GM23338 (cell line): ENCODE data around the gene SAP130. TPM values are rescaled to one million over a fixed set of nuclear protein-coding genes. Genes with fewer than 3 reads are reported as not detected.

Experiments
- ATAC-seq: fragments of 200-7000 bp; cut with Tn5 transposase; 3 replicates; pipeline ENCODE4 v1.9.1; 2020
- DNase-seq: peaks from one replicate; pipeline ENCODE4 v3.0.0-alpha.2; 2015; ENCODE audit warnings: low spot score
- H2AFZ ChIP-seq: fragments of 200-600 bp; sonication (generic); 2 replicates; pipeline ENCODE4 v1.8.0; 2016; ENCODE audit warnings: antibody characterized with exemption, mild to moderate bottlenecking, moderate library complexity
- H3F3A ChIP-seq: fragments of 200-600 bp; sonication (generic); replicated peaks from 2 replicates; pipeline ENCODE4 v1.8.0; 2017; ENCODE audit warnings: antibody characterized with exemption, mixed run types, low read depth
- H3K27ac ChIP-seq: fragments of 200-600 bp; sonication (generic); 2 replicates; pipeline ENCODE4 v1.6.1; 2016; ENCODE audit warnings: low read depth
- H3K27me3 ChIP-seq: fragments of 200-600 bp; sonication (generic); 2 replicates; pipeline ENCODE4 v1.8.0; 2016; ENCODE audit warnings: mild to moderate bottlenecking, mixed run types, moderate library complexity; ENCODE audit not compliant: insufficient read depth
- H3K36me3 ChIP-seq: fragments of 200-600 bp; sonication (generic); 2 replicates; pipeline ENCODE4 v1.8.0; 2016; ENCODE audit warnings: mild to moderate bottlenecking; ENCODE audit not compliant: insufficient read depth
- H3K4me1 ChIP-seq: fragments of 200-600 bp; sonication (generic); 2 replicates; pipeline ENCODE4 v1.8.0; 2016; ENCODE audit warnings: mild to moderate bottlenecking, moderate library complexity; ENCODE audit not compliant: insufficient read depth
- H3K4me2 ChIP-seq: fragments of 200-600 bp; sonication (generic); 2 replicates; pipeline ENCODE4 v1.7.1; 2017; ENCODE audit warnings: mixed run types
- H3K4me3 ChIP-seq: fragments of 200-600 bp; sonication (generic); 2 replicates; pipeline ENCODE4 v1.6.1; 2016; ENCODE audit warnings: mixed run types
- H3K79me2 ChIP-seq: fragments of 200-600 bp; sonication (generic); replicated peaks from 2 replicates; pipeline ENCODE4 v1.8.0; 2017; ENCODE audit warnings: mild to moderate bottlenecking; ENCODE audit not compliant: insufficient read depth
- H3K9me2 ChIP-seq: fragments of 200-600 bp; sonication (generic); 2 replicates; pipeline ENCODE4 v1.8.0; 2017; ENCODE audit not compliant: insufficient read depth
- H4K20me1 ChIP-seq: fragments of 200-600 bp; sonication (generic); replicated peaks from 2 replicates; pipeline ENCODE4 v1.8.0; 2017; ENCODE audit warnings: mild to moderate bottlenecking; ENCODE audit not compliant: insufficient read depth
- H3K27ac Mint-ChIP-seq: 2 replicates; pipeline ENCODE4 v1.8.0; 2020; ENCODE audit warnings: inconsistent platforms, mild to moderate bottlenecking, moderate library complexity, mixed read lengths
- H3K27me3 Mint-ChIP-seq: 3 replicates; pipeline ENCODE4 v1.8.0; 2022; ENCODE audit warnings: low read depth, mild to moderate bottlenecking, moderate library complexity, mixed read lengths, inconsistent platforms; ENCODE audit not compliant: insufficient read depth, poor library complexity
- H3K36me3 Mint-ChIP-seq: 3 replicates; pipeline ENCODE4 v1.8.0; 2021; ENCODE audit warnings: low read depth, mild to moderate bottlenecking, inconsistent platforms, moderate library complexity, mixed read lengths
- H3K4me1 Mint-ChIP-seq: 3 replicates; pipeline ENCODE4 v1.8.0; 2020; ENCODE audit warnings: mild to moderate bottlenecking, inconsistent platforms, mixed read lengths
- H3K4me3 Mint-ChIP-seq: 3 replicates; pipeline ENCODE4 v1.8.0; 2021; ENCODE audit warnings: moderate library complexity, mild to moderate bottlenecking, inconsistent platforms, mixed read lengths
- H3K9me3 Mint-ChIP-seq: 3 replicates; pipeline ENCODE4 v1.8.0; 2020; ENCODE audit warnings: moderate library complexity, mild to moderate bottlenecking, inconsistent platforms, mixed read lengths
- CREB1 ChIP-seq: fragments of 250-450 bp; sonication (Bioruptor Pico); IDR thresholded peaks from 2 replicates; pipeline ENCODE4 v1.5.0; 2020; ENCODE audit warnings: low read depth, mild to moderate bottlenecking, moderate library complexity
- EZH2 ChIP-seq: fragments of 200-600 bp; sonication (generic); IDR thresholded peaks from one replicate; pipeline ENCODE4 v1.8.0; 2017; ENCODE audit warnings: antibody characterized with exemption, mild to moderate bottlenecking, low read depth; ENCODE audit not compliant: unreplicated experiment
- EZH2phosphoT487 ChIP-seq: fragments of 200-600 bp; sonication (generic); IDR thresholded peaks from one replicate; pipeline ENCODE4 v1.8.1; 2018; ENCODE audit warnings: antibody characterized with exemption; ENCODE audit not compliant: unreplicated experiment
- JUNB ChIP-seq: IDR thresholded peaks from one replicate; pipeline ENCODE4 v1.6.1; 2016; ENCODE audit warnings: antibody characterized with exemption; ENCODE audit not compliant: unreplicated experiment
- NANOG ChIP-seq: IDR thresholded peaks from 2 replicates; pipeline ENCODE4 v1.6.1; 2016; ENCODE audit warnings: antibody characterized with exemption, borderline replicate concordance
- POLR2AphosphoS5 ChIP-seq: IDR thresholded peaks from 2 replicates; pipeline ENCODE4 v1.6.1; 2016; ENCODE audit warnings: antibody characterized with exemption, low read depth
- REST ChIP-seq: IDR thresholded peaks from one replicate; pipeline ENCODE4 v1.6.1; 2018; ENCODE audit warnings: antibody characterized with exemption; ENCODE audit not compliant: unreplicated experiment
- STAT1 ChIP-seq: IDR thresholded peaks from one replicate; pipeline ENCODE4 v1.6.1; 2016; ENCODE audit warnings: antibody characterized with exemption; ENCODE audit not compliant: unreplicated experiment
- ZNF114 ChIP-seq: fragments of 250-450 bp; sonication (Bioruptor Pico); IDR thresholded peaks from 2 replicates; pipeline ENCODE4 v1.5.0; 2020; ENCODE audit warnings: mild to moderate bottlenecking, moderate library complexity
- ZNF331 ChIP-seq: fragments of 250-450 bp; sonication (Bioruptor Pico); IDR thresholded peaks from 2 replicates; pipeline ENCODE4 v1.5.0; 2020; ENCODE audit warnings: low read depth, mild to moderate bottlenecking, moderate library complexity
- ZNF462 ChIP-seq: fragments of 250-450 bp; sonication (Bioruptor Pico); IDR thresholded peaks from 2 replicates; pipeline ENCODE4 v1.5.0; 2020; ENCODE audit warnings: mild to moderate bottlenecking, moderate library complexity
- polyA plus RNA-seq: library from polyadenylated mRNA; unstranded; fragments of >200 nt; fragmentation: Nextera tagmentation; extraction: Ambion mirVana; gene quantifications from 2 replicates; pipeline ENCODE4 v1.2.1, GENCODE V29; 2016
- total RNA-seq: library from RNA; depleted of rRNA; stranded (reverse); fragments of >200 nt; shearing (Covaris generic); gene quantifications from 2 replicates; pipeline ENCODE4 v1.2.3, GENCODE V29; 2014
- TF ChIP-seq, protein P1 (sequence below), 2 experiments: fragments of 200-600 bp in 1 of 2; sonication (generic) in 1 of 2; conservative IDR thresholded peaks; 2 replicates each; pipeline versions ENCODE4 v1.5.1 to v1.6.1; 2016 to 2017; ENCODE audit warnings: antibody characterized with exemption in 2 of 2, low read depth in 2 of 2, mild to moderate bottlenecking in 2 of 2, moderate library complexity in 1 of 2

The SAP130 gene
- total and polyA plus RNA-seq, 2 experiments from 2014 or later: 19.5 to 35.1 TPM

DNA sequence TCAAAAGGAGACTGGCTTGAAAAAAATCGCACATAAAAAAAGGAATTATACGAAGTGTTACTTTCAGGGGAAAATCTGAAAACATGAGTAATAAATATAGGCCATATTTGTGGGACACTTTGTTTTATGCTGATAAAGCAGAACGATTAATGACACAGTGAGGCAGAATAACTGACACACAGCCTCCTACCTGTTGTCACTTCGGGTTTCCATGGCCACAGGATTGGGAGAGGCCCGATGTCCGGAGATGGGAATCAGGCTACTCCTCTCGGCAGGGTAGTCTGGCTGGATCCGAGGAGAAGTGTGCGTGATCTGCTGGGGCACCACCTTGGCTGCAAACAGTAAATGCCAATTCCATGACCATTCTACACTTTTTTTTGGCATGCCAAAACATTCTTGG, 31.7 kb downstream of the SAP130 start:
- no peak overlapping the region for H3K4me3 Mint-ChIP-seq
- H3K36me3 ChIP-seq: peaks cover 49% of the 10 kb centered on the region
- H4K20me1 ChIP-seq: peaks cover 7% of the 10 kb centered on the region
- peaks cover 7% of the 10 kb centered on the region for H3K79me2 ChIP-seq
- H3K4me1 Mint-ChIP-seq: no peaks in the 10 kb centered on the region
- no peak overlapping the region for H3K27ac ChIP-seq
- TF ChIP-seq POLR2AphosphoS5 (no peak), EZH2phosphoT487 (no peak)
- H3F3A ChIP-seq: no peaks in the 10 kb centered on the region
- ATAC-seq: no peak
- no peaks in the 10 kb centered on the region for H3K4me1 ChIP-seq
- no peak for DNase-seq
- H2AFZ ChIP-seq: no peak overlapping the region
- H3K27me3 Mint-ChIP-seq: peaks cover 2% of the 10 kb centered on the region
- H3K27me3 ChIP-seq: no peaks in the 10 kb centered on the region
- no peaks in the 10 kb centered on the region for H3K9me2 ChIP-seq
- no peaks in the 10 kb centered on the region for H3K9me3 Mint-ChIP-seq
- no peak overlapping the region for H3K27ac Mint-ChIP-seq
- H3K4me2 ChIP-seq: no peak overlapping the region
- H3K36me3 Mint-ChIP-seq: peaks cover 65% of the 10 kb centered on the region
- no peak overlapping the region for H3K4me3 ChIP-seq

DNA sequence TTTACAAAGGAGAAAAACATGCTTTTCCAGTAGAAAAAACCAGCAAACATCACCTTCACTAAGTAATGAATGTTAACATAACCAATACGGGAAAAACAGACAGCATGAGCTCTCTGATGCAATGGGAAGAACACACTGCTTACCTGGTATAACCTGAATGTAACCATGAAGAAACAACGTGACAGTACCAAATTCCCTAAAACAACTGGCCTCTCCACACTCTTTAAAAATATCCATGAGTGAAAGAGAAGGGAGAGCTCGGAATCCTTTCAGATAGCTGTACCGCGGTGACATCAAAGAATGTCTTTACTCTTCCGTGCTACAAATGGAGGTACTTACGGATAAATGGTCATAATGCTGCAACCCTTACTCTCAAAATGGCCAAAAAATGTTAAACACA, 32.1 kb downstream of the SAP130 start:
- no peak overlapping the region for H3K4me2 ChIP-seq
- H2AFZ ChIP-seq: no peak overlapping the region
- no peak for ATAC-seq
- no peaks in the 10 kb centered on the region for H3K9me2 ChIP-seq
- DNase-seq: no peak
- Mint-ChIP-seq H3K4me3 (no peak overlapping the region), H3K4me1 (no peaks in the 10 kb centered on the region), H3K36me3 (peaks cover 62% of the 10 kb centered on the region), H3K27me3 (peaks cover 2% of the 10 kb centered on the region), H3K9me3 (no peaks in the 10 kb centered on the region), H3K27ac (no peak overlapping the region)
- no peaks in the 10 kb centered on the region for H3F3A ChIP-seq
- no peak overlapping the region for H3K4me3 ChIP-seq
- H3K27ac ChIP-seq: no peak overlapping the region
- H4K20me1 ChIP-seq: peaks cover 7% of the 10 kb centered on the region
- no peaks in the 10 kb centered on the region for H3K27me3 ChIP-seq
- H3K79me2 ChIP-seq: peaks cover 7% of the 10 kb centered on the region
- no peaks in the 10 kb centered on the region for H3K4me1 ChIP-seq
- H3K36me3 ChIP-seq: peaks cover 44% of the 10 kb centered on the region
- TF ChIP-seq, protein P1, sequence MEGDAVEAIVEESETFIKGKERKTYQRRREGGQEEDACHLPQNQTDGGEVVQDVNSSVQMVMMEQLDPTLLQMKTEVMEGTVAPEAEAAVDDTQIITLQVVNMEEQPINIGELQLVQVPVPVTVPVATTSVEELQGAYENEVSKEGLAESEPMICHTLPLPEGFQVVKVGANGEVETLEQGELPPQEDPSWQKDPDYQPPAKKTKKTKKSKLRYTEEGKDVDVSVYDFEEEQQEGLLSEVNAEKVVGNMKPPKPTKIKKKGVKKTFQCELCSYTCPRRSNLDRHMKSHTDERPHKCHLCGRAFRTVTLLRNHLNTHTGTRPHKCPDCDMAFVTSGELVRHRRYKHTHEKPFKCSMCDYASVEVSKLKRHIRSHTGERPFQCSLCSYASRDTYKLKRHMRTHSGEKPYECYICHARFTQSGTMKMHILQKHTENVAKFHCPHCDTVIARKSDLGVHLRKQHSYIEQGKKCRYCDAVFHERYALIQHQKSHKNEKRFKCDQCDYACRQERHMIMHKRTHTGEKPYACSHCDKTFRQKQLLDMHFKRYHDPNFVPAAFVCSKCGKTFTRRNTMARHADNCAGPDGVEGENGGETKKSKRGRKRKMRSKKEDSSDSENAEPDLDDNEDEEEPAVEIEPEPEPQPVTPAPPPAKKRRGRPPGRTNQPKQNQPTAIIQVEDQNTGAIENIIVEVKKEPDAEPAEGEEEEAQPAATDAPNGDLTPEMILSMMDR (conservative IDR thresholded peaks at IDR 0.05; ENCODE audit: low read depth in 2 of 2): no peak
- TF ChIP-seq REST (no peak), ZNF331 (CRISPR knock-in tag) (no peak), ZNF114 (CRISPR knock-in tag) (no peak), CREB1 (CRISPR knock-in tag) (no peak), NANOG (no peak), EZH2 (no peak), EZH2phosphoT487 (no peak), JUNB (no peak), POLR2AphosphoS5 (no peak), ZNF462 (no peak), STAT1 (no peak)
